GM19455 (cell line): ENCODE measurements around the gene SLC27A6.
"Not testable (repeated sequence)": the region's sequence is repeated elsewhere in the genome, so short reads cannot be mapped to it uniquely, and the experiment has no call there.

ENCODE experiments used
- ATAC-seq: cut with Tn5 transposase; IDR thresholded peaks from one replicate; pipeline ENCODE4 v1.9.1; 2021; ENCODE audit not compliant: unreplicated experiment

The SLC27A6 gene

GRCh38 chr5:128988476-128988875 lies 23.2 kb downstream of the SLC27A6 start:
- no peak for ATAC-seq

- ATAC-seq: no peak
Measured at GRCh38 chr5:129001841-129002526, 36.7 kb downstream of the SLC27A6 start.

- no peak for ATAC-seq
Measured at GRCh38 chr5:129002527-129002842, 37.2 kb downstream of the SLC27A6 start.

- no peak for ATAC-seq
Measured at GRCh38 chr5:129003232-129003631, 37.9 kb downstream of the SLC27A6 start.

GRCh38 chr5:129014185-129014584 lies 48.9 kb downstream of the SLC27A6 start:
- ATAC-seq: no peak

GRCh38 chr5:129018837-129019236 lies 53.5 kb downstream of the SLC27A6 start:
- ATAC-seq: no peak

GRCh38 chr5:129019401-129019908 lies 54.2 kb downstream of the SLC27A6 start:
- no peak for ATAC-seq

- ATAC-seq: no peak
Measured at GRCh38 chr5:129020683-129021082, 55.4 kb downstream of the SLC27A6 start.

GRCh38 chr5:129021744-129022143 lies 56.5 kb downstream of the SLC27A6 start:
- ATAC-seq: no peak

GRCh38 chr5:129022599-129022998 lies 57.3 kb downstream of the SLC27A6 start:
- no peak for ATAC-seq

GRCh38 chr5:129027260-129027659 lies 62.0 kb downstream of the SLC27A6 start:
- no peak for ATAC-seq

- no peak for ATAC-seq
Measured at GRCh38 chr5:129031886-129032683, 66.8 kb downstream of the SLC27A6 start.

- not testable (repeated sequence) for ATAC-seq
Measured at GRCh38 chr5:129036257-129036656, 71.0 kb downstream of the SLC27A6 start.

- no peak for ATAC-seq
Measured at GRCh38 chr5:129041196-129041881, 76.1 kb downstream of the SLC27A6 start.

- no peak for ATAC-seq
Measured at GRCh38 chr5:129042306-129042705, 77.0 kb downstream of the SLC27A6 start.

GRCh38 chr5:129043894-129044293 lies 78.6 kb downstream of the SLC27A6 start:
- ATAC-seq: no peak

- no peak for ATAC-seq
Measured at GRCh38 chr5:129046151-129046550, 80.9 kb downstream of the SLC27A6 start.

GRCh38 chr5:129048509-129048908 lies 83.2 kb downstream of the SLC27A6 start:
- ATAC-seq: no peak

GRCh38 chr5:129049126-129049799 lies 84.0 kb downstream of the SLC27A6 start:
- ATAC-seq: no peak

- ATAC-seq: no peak
Measured at GRCh38 chr5:129051283-129051682, 86.0 kb downstream of the SLC27A6 start.

- no peak for ATAC-seq
Measured at GRCh38 chr5:129053438-129053837, 88.2 kb downstream of the SLC27A6 start.
